Omental fat pad (tissue), 4 donors: ENCODE data around the gene NR6A1. TPM values are rescaled to one million over a fixed set of nuclear protein-coding genes. Genes with fewer than 3 reads are reported as not detected.

Experiments used
- ATAC-seq: fragments of 150-250 bp; one replicate; pipeline ENCODE4 v1.9.1; 2016; ENCODE audit warnings: mild to moderate bottlenecking, moderate library complexity; ENCODE audit not compliant: low FRiP score
- DNase-seq: peaks from one replicate; pipeline ENCODE4 v3.0.0-alpha.2; 2019; ENCODE audit warnings: low spot score
- CTCF ChIP-seq, 3 donors: fragments of 450-650 bp; IDR thresholded peaks; one replicate each; pipeline ENCODE4 v1.5.1; 2016 to 2017; ENCODE audit warnings: antibody characterized with exemption in 3 of 3, mild to moderate bottlenecking in 3 of 3, moderate library complexity in 2 of 3
- total RNA-seq, 4 donors: library from RNA; depleted of rRNA; stranded (reverse); fragments of >200 nt; gene quantifications; one replicate each; pipeline ENCODE4 v1.1.0, GENCODE V29; 2016

The NR6A1 gene
- total RNA-seq, 4 donors from 2014 or later: 0.95 to 1.2 (median 1.0) TPM

- ATAC-seq (no peak), DNase-seq (no peak)
- no peak for TF ChIP-seq CTCF (IDR thresholded peaks at IDR 0.05)
Measured at GRCh38 chr9:124626276-124626675, 144.8 kb downstream of the NR6A1 start.

DNA sequence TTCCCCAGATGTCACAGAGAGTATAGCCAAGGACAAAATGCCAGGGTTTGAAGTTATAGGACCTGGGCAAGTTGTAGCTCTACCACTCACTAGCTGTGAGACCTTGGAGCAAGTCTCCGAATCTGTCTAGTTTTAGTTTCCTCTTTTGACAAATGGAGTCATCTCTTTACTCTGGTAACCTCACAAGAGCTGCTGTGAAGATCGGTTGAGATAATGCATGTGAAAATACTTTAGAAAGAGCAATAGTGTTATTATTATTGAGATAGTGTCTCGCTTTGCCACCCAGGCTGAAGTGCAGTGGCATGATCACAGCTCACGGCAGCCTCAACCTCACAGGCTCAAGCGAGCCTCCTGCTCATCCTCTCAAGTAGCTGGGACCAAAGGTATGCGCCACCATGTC is 146.0 kb downstream of the NR6A1 start:
- no peak for TF ChIP-seq CTCF (IDR thresholded peaks at IDR 0.05)
- ATAC-seq: no peak
- no peak for DNase-seq

DNA sequence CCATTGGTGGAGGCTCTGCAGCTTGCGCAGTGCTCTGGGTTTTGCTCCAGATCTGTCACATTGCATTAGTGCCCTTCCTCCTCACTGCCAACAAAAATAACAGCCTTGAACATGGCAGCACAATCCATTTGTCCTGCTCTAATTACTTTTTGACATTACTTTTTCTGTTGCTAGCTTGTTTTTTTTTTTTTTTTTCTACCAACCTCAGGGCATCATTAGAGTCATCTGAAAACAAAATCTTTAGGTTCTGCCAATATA is 146.4 kb downstream of the NR6A1 start:
- TF ChIP-seq CTCF (IDR thresholded peaks at IDR 0.05): no peak
- DNase-seq (no peak), ATAC-seq (no peak)

- DNase-seq (no peak), ATAC-seq (no peak)
- no peak for TF ChIP-seq CTCF (IDR thresholded peaks at IDR 0.05)
Measured at GRCh38 chr9:124623966-124624734, 147.0 kb downstream of the NR6A1 start.

GRCh38 chr9:124622882-124623281 is 148.2 kb downstream of the NR6A1 start:
- no peak for TF ChIP-seq CTCF (IDR thresholded peaks at IDR 0.05)
- DNase-seq (no peak), ATAC-seq (no peak)

- no peak for DNase-seq
- ATAC-seq: no peak
- TF ChIP-seq CTCF (IDR thresholded peaks at IDR 0.05): no peak
Measured at GRCh38 chr9:124621371-124622328, 149.5 kb downstream of the NR6A1 start.
